ENCODE results near the gene HOXD8.

DNA sequence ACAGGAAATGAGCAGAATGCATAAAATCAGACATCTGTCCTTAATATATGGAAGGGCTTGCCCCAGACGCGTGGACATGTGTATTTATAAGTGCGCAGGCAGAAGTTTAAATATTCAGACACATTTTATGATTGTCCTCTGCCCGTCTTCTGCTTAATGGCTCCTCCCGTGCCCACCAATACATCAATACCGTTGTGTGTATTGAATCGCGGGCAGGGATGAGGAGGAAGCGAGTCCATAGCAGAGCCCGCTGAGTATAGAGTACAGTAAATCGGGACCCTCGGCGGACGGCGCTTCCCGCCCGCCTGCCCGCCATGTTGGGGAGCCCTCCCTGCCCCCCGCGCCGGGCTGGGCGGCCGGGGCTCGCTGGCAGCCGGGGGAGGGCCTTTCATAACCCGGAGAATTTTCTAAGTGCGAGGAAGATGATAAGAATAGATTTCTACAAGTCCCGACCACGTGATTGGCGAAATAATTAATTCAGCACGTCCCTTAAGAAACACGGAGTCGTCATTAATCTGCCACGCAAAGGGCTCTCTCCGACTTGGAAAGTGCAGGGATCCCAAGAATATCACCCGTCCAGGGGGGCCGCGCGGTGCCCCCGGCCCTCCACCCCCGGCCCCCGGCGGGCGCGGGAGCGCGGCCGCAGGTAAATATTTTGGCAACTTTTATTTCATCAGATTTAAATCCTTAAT, 27.4 kb downstream of the HOXD8 start, which contains the start of gene HOXD3:
- no peak for TF ChIP-seq CTCF (IDR thresholded peaks at IDR 0.05)
- TF ChIP-seq EZH2phosphoT487 (IDR thresholded peaks at IDR 0.05): peak; percentile 99
- TF ChIP-seq EZH2 (IDR thresholded peaks at IDR 0.05): no peak

All from neural progenitor cell (in vitro differentiated cells).